GM19324 (cell line): Measurements from ENCODE around the gene SPECC1.

Experiments used
- ATAC-seq: cut with Tn5 transposase; IDR thresholded peaks from one replicate; pipeline ENCODE4 v1.9.1; 2021; ENCODE audit warnings: mild to moderate bottlenecking, moderate library complexity; ENCODE audit not compliant: unreplicated experiment, low FRiP score

The SPECC1 gene

GRCh38 chr17:20200016-20200795, 191.0 kb downstream of the SPECC1 start:
- no peak for ATAC-seq

GRCh38 chr17:20200865-20201458, 191.8 kb downstream of the SPECC1 start:
- no peak for ATAC-seq

DNA sequence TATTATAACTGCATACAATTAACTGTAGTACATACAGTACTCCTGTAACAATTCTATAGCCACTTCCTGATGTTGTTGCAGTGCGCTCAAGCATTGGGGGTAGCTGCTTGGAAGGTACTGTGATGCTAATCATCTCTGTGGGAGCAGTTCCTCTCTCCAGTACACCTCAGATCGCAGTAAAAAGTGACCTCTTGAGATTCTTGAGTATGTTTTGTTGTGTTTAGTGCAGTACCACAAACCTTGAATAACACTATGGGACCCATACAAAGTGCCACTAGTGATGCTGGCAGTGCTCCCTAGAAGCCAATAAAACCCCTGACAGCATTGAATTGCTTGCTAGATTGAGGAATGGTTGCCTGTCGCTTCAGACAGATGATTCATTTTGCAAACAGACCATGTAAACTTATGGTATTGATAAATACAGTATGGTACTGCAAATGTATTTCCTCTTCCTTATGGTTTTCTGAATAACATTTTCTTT, 193.0 kb downstream of the SPECC1 start:
- ATAC-seq: no peak

DNA sequence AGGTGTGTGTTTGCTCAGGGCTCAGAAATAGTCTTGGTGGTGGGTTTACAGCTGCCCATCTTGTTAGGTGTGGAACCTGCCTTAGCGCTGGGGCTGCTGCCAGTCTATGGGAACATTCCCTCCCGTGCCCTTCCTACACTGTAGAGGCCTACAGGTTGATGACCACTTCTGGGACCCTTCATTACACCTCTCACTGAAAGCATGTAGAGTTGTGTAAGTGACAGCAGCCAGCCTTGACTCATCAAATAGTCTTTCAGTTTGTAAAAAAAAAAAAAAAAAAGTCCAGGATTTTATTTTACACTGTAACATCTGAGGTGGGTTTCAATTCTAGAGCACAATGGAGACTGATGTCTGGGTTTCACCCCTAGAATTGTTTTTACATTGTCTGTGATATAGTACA, 193.9 kb downstream of the SPECC1 start:
- no peak for ATAC-seq

GRCh38 chr17:20203761-20204263, 194.7 kb downstream of the SPECC1 start:
- no peak for ATAC-seq

- no peak for ATAC-seq
Observed at GRCh38 chr17:20205609-20206008, 196.4 kb downstream of the SPECC1 start.

GRCh38 chr17:20206068-20206467, 196.9 kb downstream of the SPECC1 start:
- no peak for ATAC-seq

DNA sequence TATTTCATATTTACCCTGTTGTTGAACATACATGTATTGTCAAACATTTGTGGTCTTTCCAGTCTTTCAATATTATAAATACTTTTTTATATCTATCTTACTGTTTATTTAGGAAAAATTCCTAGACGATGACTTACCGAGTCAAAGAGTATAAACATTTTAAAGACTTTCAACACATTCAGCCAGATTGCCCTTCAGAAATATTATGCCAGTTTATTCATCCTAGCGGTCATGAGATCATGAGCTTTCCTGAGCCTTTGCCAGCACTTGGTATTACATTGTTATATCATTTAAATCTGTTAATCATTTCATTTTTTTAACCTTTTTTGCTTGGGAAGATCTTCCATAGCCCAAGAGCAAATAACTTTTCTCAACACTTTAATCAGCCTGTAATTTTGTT, 197.4 kb downstream of the SPECC1 start:
- ATAC-seq: no peak

GRCh38 chr17:20207262-20207985, 198.3 kb downstream of the SPECC1 start:
- ATAC-seq: no peak

- ATAC-seq: no peak
Observed at GRCh38 chr17:20208717-20209116, 199.6 kb downstream of the SPECC1 start.

DNA sequence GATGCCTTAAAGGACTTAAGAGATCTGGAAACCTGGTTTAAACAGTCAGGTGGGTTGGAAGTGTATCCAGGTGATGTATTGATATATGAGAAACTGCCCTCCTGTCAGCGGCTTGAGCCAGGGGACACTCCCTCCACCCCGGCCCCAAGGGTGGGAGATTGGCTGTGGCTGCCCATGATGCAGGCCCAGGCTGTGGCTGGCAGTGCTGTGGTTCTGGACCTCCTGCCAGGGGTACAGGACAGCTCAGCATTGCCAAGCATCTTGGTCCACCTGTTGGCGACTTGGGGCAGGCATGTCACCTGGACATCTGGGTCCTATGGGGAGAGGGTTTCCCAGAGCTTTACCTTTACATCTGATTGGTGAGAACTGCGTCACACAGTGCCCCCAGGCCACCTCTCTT, 201.0 kb downstream of the SPECC1 start:
- no peak for ATAC-seq

DNA sequence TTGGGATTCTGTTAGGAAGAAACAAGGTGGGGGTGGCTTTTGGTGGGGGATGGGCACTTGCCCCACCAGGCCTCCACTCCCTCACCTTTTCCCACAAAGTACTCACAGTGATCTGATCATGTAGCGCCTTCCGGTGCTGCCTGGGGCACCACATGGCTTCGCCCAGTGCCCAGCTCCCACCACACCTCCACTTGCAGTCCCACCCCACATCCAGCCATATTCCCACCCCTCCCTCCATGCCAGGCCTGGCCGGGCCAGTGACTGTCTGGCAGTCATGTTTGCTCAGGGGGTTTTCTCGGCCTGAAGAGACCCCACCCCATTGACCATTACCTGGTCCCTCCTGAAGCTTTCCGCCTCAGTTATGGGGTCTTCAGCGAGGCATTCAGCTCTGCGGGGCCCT, 201.5 kb downstream of the SPECC1 start:
- ATAC-seq: no peak

DNA sequence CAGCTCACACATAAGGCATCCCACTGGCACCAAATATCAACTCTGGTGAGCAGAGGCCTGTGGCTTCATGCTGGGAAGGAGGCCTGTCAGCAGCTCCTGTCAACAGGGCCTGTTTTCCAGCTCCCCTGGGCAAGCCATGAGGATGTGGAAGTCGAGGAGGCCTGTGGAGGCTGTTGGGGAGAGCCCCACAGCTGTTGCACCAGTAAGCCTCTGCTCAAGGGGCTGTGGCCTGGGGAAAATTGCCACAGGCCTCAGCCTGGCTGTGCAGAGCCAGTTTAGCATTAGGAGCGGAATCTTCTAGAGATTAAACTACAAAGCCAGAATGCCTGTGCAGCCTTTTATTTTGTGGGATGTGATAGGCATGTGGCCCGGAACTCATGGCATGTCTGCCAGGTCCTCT, 202.1 kb downstream of the SPECC1 start:
- ATAC-seq: no peak

- ATAC-seq: no peak
Observed at GRCh38 chr17:20213449-20213848, 204.3 kb downstream of the SPECC1 start.

GRCh38 chr17:20214794-20215193, 205.6 kb downstream of the SPECC1 start:
- no peak for ATAC-seq

DNA sequence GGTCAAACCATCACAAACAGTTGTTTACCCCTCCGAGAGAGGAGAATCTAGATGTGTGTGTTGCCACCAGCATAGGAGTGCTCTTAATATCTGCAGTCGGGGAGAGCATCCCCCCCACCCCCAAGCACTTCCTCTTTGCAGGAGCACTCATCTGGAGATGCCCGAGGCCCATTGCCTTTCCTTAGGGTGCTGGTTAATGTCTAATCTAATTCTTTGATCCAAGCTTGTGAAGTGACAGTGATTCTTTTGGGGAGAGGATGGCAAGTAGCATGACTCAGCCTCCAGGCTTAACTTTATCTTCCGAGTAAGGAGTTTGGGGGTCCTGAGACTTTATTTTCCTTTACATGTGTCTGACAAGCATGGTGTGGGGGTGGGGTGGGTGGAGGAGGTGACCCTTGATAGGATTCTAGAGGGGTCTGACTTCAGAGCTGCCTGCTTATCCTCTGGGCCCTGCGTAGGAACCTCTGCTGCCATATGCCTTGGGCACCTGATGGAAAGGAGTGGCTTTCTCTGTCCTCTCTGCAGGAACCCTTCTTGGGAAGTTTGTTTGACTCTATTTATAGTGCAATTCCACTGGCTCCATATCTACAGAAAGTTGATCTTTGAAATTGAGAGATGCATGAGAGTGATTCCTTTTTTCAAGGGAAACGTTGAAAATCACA, 207.1 kb downstream of the SPECC1 start:
- ATAC-seq: no peak

DNA sequence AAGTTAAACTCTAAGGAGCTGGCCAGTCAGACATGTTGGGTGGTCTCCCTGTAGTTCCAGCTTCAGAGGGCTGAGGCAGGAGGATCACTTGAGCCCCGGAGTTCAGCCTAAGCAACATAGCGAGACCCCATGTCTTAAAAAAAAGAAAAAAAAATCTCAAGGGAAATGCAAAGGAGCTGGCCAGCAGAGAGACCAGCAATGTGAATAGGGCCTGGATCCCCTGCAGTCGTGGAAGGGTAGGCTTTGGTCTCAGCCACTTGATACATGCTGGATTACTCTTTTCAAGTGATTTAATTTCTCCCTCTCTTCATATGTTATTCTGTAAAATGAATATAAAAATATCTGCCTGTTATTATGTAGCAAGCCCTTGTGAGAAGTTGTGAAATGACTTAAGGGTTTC, 207.7 kb downstream of the SPECC1 start:
- no peak for ATAC-seq

- no peak for ATAC-seq
Observed at GRCh38 chr17:20217677-20218076, 208.5 kb downstream of the SPECC1 start.

DNA sequence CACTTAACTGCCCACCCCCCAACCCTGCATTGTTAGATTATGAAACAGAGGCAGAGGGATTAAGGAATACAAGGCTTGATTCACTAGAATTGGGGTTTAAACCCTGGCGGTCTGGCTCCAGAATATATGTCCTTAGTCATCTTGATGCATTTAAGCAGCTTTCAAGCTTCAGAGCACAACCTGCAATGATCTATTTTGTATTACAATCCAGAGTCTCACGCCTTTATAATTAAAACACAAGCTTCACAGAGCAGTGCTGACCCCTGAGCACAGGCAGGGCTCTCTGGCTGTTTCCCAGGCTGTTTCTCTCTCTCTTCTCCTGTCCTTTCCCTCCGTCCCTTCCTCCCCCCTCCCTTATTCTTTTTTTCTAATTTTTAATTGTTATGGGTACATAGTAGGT, 209.1 kb downstream of the SPECC1 start:
- ATAC-seq: no peak

GRCh38 chr17:20223808-20224328, 214.7 kb downstream of the SPECC1 start:
- no peak for ATAC-seq

DNA sequence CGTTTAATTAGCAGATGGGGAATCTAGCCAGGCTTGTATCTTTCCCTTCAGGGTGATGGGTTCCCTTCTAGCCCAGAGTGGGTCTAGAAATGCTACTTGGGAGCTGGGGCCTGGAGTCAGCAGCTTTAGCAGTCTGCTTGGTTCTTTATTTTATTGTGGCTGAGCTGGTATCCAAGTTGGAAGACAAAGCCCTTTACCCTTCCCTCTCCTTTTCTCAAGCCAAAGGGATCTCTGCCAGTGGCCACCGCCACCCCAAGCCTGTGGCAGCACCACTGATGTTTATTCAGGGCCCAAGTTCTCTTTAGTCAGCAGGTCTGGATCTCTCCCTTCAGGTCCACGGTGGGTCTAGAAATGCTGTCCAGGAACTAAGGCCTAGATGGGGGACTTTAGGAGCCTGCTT, 215.2 kb downstream of the SPECC1 start:
- no peak for ATAC-seq
